ENCODE measurements around the gene EEF1AKMT4.

Gene EEF1AKMT4

GRCh38 chr3:184249412-184250166 is at the start of gene EEF1AKMT4:
EEF1AKMT4 (plus strand) TSS chr3:184249672; CDS start chr3:184249695, 23 bp downstream.
- peak; percentile 98 for DNase-seq (ENCODE audit: low read depth)
- H3K4me3 ChIP-seq (ENCODE audit: control insufficient read depth, low read depth, low read length), result peak within 1 kb of the TSS; percentile 99
- peak; percentile 25 for TF ChIP-seq CTCF (conservative IDR thresholded peaks at IDR 0.05; ENCODE audit: control insufficient read depth, insufficient read depth, low read depth, low read length)

- no peak overlapping the region for H3K4me3 ChIP-seq (ENCODE audit: control insufficient read depth, low read depth, low read length)
- no peak for TF ChIP-seq CTCF (conservative IDR thresholded peaks at IDR 0.05; ENCODE audit: control insufficient read depth, insufficient read depth, low read depth, low read length)
- no peak for DNase-seq (ENCODE audit: low read depth)
Observed at GRCh38 chr3:184200825-184201224, 48.6 kb upstream of the EEF1AKMT4 start.

- no peak for TF ChIP-seq CTCF (conservative IDR thresholded peaks at IDR 0.05; ENCODE audit: control insufficient read depth, insufficient read depth, low read depth, low read length)
- no peak for DNase-seq (ENCODE audit: low read depth)
- no peak overlapping the region for H3K4me3 ChIP-seq (ENCODE audit: control insufficient read depth, low read depth, low read length)
Observed at GRCh38 chr3:184203526-184203925, 45.9 kb upstream of the EEF1AKMT4 start.

- H3K4me3 ChIP-seq (ENCODE audit: control insufficient read depth, low read depth, low read length), result no peak overlapping the region
- DNase-seq (ENCODE audit: low read depth), result no peak
- TF ChIP-seq CTCF (conservative IDR thresholded peaks at IDR 0.05; ENCODE audit: control insufficient read depth, insufficient read depth, low read depth, low read length), result no peak
Observed at GRCh38 chr3:184209146-184209923, 40.1 kb upstream of the EEF1AKMT4 start.

- no peak overlapping the region for H3K4me3 ChIP-seq (ENCODE audit: control insufficient read depth, low read depth, low read length)
- no peak for TF ChIP-seq CTCF (conservative IDR thresholded peaks at IDR 0.05; ENCODE audit: control insufficient read depth, insufficient read depth, low read depth, low read length)
- no peak for DNase-seq (ENCODE audit: low read depth)
Observed at GRCh38 chr3:184211297-184211696, 38.2 kb upstream of the EEF1AKMT4 start.

GRCh38 chr3:184211718-184212117 is 37.8 kb upstream of the EEF1AKMT4 start:
- no peak for DNase-seq (ENCODE audit: low read depth)
- no peak for TF ChIP-seq CTCF (conservative IDR thresholded peaks at IDR 0.05; ENCODE audit: control insufficient read depth, insufficient read depth, low read depth, low read length)
- H3K4me3 ChIP-seq (ENCODE audit: control insufficient read depth, low read depth, low read length), result no peak overlapping the region

Measured in fibroblast of mammary gland (primary cell).